Skin epidermis (tissue), 12 donors: ENCODE measurements around the gene DPEP1.
A peak's percentile ranks its signal among the peaks of the same experiment; 100 is the strongest.
"Not testable (repeated sequence)": the region's sequence is repeated elsewhere in the genome, so short reads cannot be mapped to it uniquely, and the experiment has no call there.

ENCODE experiments used
- H3K27ac ChIP-seq, 21 experiments: fragments of 200-600 bp; sonication (generic) in 11 of 21; one replicate each; pipeline ENCODE4 v1.5.0; 2020; ENCODE audit warnings: mild to moderate bottlenecking in 3 of 21, inconsistent platforms in 2 of 21, moderate library complexity in 2 of 21
- H3K4me3 ChIP-seq, 7 experiments: fragments of 200-600 bp; sonication (generic) in 2 of 7; one replicate each; pipeline ENCODE4 v1.5.0; 2020; ENCODE audit warnings: inconsistent platforms in 2 of 7, mild to moderate bottlenecking in 2 of 7, moderate library complexity in 1 of 7

The DPEP1 gene

DNA sequence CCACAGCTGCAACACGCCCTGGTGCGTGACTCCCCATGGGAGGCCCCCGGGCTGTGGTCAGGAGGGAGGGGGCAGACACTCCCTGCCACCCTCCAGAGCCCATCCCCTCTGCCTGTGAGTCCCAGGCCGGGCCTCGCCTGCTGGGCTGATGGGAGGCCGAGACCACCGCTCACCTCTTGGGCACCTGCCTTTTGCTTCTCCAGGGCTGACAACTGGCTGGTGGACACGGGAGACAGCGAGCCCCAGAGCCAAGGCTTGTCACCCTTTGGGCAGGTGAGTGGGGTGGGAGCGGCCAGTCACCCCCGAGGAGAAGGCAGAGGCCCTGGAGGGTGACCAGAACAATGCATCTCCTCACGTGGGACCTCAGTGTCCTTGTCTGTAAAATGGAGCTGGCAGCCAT is 23.2 kb downstream of the DPEP1 start:
- H3K27ac ChIP-seq: no peak overlapping the region
- no peak overlapping the region for H3K4me3 ChIP-seq

DNA sequence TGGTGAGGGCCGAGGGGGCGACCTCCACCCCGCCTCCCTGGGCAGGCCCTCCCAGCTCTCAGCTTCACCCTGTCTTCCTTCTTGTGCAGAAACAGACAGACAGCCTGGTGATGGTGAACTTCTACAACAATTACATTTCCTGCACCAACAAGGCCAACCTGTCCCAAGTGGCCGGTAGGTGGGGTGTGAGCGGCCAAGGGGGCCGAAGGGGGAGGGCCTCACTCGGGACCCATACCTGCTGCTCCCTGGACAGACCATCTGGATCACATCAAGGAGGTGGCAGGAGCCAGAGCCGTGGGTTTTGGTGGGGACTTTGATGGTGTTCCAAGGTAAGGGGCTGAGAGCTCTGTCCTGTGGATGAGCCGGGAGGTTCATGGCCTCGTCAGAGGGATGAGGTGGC is 23.9 kb downstream of the DPEP1 start:
- Histone ChIP-seq H3K27ac (no peak overlapping the region), H3K4me3 (no peak overlapping the region)

DNA sequence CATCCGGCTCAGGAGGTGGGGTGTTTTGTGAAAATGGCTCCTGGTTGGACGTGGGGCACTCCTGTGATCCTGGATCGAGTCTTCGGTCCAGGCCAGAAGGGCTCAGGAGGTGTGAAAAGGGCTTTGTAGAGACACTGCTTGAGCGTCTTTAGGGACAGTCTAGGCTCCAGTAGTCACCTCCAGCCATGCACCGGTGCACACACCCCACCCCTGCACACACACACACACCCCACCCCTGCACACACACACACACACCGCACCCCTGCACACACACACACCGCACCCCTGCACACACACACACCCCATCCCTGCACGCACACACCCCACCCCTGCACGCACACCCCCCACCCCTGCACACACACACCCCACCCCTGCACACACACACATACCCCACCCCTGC is 25.0 kb downstream of the DPEP1 start:
- Histone ChIP-seq H3K27ac (no peak overlapping the region), H3K4me3 (no peak overlapping the region)

DNA sequence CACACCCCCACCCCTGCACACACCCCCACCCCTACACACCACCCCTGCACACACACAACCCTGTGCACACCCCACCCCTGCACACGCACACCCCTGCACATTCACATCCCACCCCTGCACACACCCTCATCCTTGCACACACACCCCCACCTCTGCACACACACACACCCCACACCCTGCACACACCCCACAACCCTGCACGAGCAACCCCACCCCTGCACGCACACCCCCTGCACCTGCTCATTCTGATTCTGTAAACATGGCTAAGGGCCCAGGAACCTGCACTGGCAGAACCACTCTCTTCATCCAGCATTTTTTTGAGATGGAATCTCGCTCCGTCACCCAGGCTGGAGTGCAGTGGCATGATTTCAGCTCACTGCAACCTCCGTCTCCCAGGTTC is 25.9 kb downstream of the DPEP1 start:
- H3K4me3 ChIP-seq: no peak overlapping the region
- H3K27ac ChIP-seq: no peak overlapping the region

DNA sequence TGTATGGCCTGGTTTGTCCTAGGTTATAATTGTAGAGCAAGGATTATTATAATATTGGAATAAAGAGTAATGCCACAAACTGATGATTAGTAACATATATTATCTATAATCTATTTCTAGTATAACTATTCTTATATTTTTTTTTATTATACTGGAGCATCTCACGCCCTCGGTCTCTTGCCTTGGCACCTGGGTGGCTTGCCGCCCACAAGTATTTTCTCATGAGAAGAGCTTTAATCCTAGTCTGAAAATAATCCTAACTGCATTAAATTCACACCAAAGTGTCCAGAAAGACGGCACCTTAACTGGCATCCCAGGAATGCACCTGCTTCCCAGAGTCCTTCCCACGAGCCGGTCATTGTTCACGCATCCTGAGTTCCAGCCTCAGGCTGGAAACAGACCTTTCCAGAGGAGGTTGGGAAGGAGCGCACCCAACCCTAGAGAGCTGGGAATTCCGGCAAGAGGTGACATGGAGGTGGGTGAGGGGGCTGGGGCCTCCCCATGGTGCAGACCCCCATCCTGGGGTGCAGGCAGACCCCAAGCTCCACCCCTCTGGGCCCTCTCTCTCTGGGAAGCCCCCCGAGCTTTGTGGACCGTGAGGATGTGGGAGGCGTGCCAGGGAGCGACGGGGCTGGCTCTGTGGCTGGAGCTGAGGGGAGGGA is 28.1 kb downstream of the DPEP1 start:
- no peak overlapping the region for H3K4me3 ChIP-seq
- no peak overlapping the region for H3K27ac ChIP-seq

DNA sequence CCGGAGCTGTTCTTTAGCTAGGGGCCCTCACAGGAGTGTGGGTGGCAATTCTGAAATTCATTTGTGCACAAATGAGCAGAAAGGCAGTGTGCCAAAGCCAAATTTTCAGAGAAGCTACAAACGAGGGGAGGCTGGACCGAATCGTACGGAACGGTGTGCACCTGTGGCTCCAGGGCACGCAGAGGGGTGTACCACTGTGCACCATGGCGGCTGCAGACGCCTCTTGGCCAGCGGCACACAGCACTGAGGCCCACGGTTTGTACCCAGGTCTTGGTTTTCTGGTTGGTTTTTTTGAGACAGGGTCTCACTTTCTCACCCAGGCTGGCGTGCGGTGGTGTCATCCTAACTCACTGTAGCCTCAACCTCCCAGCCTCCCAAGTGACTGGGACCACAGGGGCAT is 29.1 kb downstream of the DPEP1 start:
- H3K27ac ChIP-seq: no peak overlapping the region
- H3K4me3 ChIP-seq: no peak overlapping the region

DNA sequence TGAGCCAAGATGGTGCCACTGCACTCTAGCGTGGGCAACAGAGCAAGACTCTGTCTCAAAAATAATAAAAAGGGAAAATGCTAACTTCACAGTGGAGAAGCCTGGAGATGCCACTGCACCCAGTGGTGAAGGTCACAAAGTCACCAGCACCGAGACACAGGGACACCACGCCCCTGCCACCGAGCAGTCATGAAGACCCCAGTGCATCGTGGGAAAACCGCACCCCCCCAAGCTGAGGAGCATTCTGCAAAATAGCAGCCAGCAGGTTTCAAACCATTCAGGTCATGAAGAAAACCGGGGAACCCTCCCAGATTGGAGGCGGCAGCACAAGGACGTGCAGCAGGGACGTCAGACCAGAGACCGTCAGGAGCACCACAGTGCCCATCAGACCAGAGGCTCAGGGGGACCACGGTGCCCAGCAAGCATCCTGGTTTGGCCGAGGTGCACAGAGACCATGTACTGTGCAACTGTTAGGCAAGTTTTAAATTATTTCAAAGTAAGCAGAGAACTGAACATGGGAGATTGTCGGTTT is 30.4 kb downstream of the DPEP1 start:
- Histone ChIP-seq H3K27ac (no peak overlapping the region), H3K4me3 (no peak overlapping the region)

DNA sequence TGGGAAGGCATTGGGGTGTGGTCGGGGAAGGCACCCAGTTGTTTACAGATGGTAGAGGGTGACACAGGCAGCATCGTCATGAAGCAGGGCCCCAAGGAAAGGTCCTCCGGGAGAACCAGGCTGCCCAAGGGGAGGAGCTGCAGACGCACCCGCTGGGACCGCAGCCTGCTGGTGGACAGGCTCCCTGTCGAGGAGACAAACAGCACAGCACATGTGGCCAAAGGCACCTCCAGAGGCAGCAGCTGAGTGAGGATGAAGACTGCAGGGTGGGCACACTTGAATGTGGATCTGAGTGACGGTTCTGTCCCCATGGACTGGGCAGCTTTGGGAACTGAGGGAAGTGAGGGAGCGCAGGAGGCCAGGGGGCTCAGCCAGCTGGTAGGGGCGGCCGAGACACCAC is 31.7 kb downstream of the DPEP1 start:
- Histone ChIP-seq H3K4me3 (no peak overlapping the region), H3K27ac (no peak overlapping the region)

DNA sequence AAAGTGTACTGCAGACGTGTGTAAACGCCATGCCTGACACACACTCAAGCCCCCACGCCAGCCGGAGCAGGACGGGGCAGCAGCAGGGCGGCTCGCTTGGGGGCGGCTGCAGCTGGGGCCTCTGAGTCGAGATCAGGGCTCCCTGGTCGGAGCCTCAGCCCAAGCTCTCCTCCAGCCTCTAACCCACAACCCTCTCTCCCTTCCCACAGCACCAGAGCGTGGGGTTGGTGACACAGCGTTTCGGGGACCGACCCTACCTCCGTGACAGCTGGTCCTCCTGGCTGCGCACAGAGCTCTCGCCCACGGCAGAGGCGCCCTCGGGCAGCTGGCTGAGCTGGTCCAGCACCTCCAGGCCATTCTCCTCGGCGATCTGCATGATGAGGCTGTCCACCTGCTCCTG is 32.8 kb downstream of the DPEP1 start:
- Histone ChIP-seq H3K4me3 (no peak overlapping the region), H3K27ac (no peak overlapping the region)

DNA sequence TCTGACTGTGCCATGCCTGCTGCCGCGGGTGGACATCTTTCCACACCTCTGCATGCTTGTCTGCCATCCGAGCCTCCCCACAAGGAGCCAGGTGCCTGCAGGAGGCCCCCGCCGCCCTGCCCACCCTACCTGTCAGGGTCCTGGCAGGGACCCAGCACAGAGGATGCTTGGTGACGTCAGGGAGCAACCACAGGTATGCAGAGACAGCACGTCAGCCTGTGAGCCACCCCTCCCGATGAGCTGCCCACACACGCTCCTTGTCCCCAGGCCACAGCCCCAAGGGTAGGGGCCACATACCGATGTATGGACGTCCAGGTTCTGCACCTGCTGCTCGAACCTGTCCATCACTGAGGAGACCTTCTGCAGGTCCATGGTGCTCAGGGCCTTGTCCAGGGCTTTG is 33.5 kb downstream of the DPEP1 start:
- H3K4me3 ChIP-seq: no peak overlapping the region
- H3K27ac ChIP-seq: no peak overlapping the region

DNA sequence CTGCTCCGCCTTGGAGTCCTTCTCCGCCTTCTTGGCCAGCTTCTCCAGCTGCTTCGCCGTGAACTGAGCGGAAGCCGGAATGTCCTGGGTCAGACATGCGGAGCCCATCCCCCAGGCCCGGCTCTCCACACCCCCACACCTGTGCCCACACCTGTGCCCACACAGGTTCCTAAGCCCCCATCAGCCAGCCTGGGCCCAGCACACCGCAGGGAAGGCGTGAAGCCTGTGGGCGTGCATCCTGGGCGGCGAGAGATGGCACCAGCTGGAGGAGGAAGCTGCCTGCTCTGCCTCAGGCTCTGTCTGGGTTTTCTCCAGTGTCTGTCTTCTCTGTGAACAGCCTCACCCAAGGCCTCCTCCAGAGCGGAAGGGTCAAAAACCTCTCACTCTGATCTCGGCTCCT is 38.1 kb downstream of the DPEP1 start:
- H3K4me3 ChIP-seq: no peak overlapping the region
- no peak overlapping the region for H3K27ac ChIP-seq

DNA sequence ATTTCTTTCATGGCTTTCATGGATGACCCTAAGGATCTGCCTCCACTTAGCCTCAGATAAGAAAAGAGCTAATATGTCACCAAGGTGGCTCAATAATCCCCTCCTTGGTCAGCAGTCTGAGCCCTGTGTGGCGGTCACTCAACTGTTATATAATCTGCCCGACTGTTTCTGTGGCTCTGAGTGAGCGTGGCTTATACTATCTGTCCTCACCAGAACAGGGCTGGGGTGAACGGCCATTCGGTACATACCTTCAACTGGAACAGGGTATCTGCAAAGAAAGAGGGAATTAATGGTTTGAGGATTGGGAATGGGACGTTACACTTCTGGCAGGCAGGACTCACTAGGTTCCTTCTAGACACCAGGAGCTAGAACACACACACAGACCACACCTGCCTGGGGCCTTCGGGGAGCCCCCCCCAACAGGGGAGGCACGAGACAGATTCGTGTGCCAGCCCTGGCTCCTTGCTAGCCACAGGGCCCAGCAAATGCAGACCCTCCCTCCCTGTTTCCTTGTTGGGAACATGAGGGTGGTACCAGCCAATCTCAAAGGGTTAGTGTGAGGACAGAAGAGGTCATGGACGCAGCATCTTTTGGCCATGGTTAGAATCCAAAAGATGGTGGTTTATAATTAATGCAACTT is 40.3 kb downstream of the DPEP1 start:
- Histone ChIP-seq H3K27ac (no peak overlapping the region), H3K4me3 (no peak overlapping the region)

DNA sequence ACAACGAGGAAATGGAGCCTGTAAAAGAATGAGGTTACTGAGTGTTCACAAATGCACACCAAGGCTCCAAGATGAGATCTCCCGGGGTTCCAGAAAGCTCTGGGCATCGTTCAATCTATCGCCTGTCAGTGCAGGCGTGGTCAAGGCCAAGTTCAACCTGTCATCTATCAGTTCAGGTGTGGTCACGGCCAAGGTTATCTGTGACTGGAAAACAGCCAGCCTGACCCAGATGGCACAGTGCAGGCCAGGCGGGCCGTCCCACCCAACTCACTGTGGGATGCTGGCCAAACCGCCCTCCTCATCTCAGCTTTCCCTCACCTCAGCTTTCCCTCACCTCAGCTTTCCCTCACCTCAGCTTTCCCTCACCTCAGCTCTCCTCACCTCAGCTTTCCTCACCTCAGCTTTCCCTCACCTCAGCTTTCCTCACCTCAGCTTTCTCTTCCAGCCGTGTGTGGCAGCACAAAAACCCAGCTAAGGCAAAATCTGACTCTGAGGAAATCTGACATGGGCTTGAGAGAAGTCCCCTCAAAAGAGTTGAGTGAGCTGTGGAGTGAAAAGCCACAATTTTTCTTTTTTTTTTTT is 41.7 kb downstream of the DPEP1 start:
- H3K27ac ChIP-seq: no peak overlapping the region

DNA sequence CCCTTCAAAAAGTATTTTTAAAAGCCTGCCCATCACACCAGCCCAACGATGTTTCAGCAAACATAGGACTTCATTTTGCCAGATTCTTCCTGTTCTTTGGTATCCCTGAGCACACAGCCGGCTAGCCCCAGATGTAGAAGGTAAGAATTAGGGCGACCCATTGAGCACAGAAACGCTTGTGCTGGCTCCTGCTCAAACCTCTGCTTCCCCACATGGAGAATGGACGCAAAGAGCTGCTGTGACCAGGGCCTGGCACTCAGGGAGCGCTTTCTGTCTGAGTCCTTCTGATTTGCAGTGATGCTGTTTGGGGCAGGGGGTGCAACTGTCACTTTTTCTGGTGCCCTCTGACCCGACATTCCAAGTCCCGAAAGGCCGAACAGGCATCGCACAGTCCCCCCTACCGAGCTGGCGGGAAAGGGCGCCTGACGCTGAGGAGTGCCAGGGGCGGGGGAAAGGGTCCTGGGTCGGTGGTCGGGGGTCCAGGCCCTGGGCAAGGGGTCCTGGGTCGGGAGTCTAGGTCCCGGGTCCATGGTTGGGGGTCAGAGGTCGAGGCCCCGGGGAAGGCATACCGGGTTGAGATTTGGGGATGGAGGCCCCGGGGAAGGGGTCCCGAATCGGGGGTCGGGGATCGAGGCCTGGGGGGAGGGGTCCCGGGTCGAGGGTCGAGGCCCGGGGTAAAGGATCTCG is 43.1 kb downstream of the DPEP1 start:
- peak overlapping the region in 20 of 21 experiments; percentile 80 to 94 (median 88) for H3K27ac ChIP-seq

More for the DNA sequence above, 41.7 kb downstream of the DPEP1 start:
- H3K4me3 ChIP-seq: no peak overlapping the region

DNA sequence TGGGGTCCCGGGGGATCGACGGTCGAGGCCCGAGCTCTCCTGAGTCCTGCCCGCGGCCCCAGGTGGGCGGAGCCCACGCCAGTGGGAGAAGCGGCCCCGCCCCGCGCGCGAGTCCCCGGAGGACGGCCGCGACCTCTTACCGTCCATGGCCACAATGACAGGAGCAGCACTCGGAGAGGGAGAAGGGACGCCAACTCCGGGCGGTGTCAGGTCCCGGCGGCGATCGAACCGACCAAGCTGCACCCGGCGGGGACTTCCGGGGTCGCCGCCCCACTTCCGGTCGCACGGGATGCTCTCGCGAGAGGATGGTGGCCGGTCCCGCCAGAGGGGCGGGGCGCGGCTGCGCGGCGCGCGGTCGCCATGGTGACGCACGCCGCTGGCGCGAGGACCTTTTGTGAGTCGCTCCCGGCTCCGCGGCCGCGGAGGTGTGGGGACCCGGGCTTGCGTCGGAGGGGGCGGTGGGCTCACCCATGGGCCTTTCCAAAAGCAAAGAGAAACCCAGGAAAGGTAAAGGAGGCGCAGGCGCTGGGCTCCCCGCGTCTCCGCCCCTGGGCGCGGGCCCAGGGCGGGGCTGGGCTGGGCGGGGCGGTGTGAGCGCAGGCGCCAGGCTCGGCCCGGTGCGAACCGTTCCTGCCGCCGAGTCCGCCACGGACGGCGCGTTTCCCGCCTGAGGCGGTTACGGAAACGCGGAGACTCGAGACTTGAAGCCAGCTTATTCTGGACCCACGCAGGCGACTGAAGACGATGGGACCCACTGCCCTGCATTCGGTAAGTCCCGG is 44.2 kb downstream of the DPEP1 start, which contains the start of the genes CHMP1A and SPATA33:
CHMP1A (minus strand) TSS at position 267 of the 779 bp plus-strand sequence; CDS start at position 147, 120 bp downstream.
SPATA33 (plus strand) TSS at position 395 of the 779 bp plus-strand sequence; CDS start at position 471, 76 bp downstream.
- H3K4me3 ChIP-seq: peak within 1 kb of the TSS; percentile 60 to 99 (median 88)
- peak within 1 kb of the TSS; percentile 80 to 94 (median 88) for H3K27ac ChIP-seq

More for the DNA sequence above, 43.1 kb downstream of the DPEP1 start:
- peak overlapping the region; percentile 60 to 99 (median 88) for H3K4me3 ChIP-seq

DNA sequence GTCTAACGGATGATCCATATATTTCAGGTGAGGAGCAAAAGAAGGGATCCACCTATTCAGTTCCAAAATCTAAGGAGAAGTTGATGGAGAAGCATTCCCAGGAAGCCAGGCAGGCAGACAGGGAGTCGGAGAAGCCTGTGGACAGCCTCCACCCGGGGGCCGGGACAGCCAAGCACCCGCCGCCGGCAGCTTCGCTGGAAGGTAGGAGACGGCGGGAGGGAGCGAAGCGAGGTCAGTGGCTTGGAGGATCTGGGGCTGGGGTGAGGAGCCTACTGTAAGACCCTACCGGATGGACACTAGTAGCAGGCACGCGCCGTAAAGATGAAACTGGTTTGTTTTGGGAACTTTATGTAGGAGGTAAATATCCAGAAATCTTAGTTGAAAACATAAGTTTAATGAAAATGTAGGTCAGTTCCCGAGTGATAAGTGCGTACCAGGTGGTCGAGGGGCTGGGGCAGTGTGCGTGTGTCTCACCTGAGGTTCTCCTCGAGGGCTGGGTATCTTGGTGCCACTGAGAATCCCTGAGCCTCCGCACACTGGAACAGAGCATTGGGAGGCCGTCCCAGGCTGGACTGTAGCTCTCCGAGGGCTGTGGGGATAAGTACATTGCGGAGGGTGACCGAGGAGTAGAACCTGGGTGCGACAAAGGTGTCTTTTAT is 44.9 kb downstream of the DPEP1 start:
- peak overlapping the region in 20 of 21 experiments; percentile 80 to 94 (median 88) for H3K27ac ChIP-seq
- H3K4me3 ChIP-seq: peak overlapping the region; percentile 60 to 99 (median 88)

DNA sequence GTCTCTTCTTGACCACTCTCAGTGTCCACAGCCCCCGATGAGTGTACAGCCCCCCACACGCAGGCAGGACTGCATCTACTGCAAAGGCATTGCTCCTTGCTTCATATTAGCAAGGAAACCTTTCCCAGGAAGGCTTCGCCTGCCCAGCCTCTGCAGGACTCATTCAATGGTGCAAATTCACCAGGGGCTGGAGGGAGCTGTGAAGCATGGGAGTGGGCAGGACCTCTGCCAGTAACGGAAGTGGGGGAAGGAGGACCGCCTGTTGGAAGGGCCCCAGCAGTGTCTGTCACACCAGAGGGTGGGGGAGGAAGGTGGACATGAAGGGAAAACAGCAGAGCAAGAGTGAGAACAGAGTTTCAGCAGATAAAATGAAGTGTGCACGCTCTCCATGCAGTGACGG is 46.7 kb downstream of the DPEP1 start:
- no peak overlapping the region for H3K4me3 ChIP-seq
- H3K27ac ChIP-seq: no peak overlapping the region

DNA sequence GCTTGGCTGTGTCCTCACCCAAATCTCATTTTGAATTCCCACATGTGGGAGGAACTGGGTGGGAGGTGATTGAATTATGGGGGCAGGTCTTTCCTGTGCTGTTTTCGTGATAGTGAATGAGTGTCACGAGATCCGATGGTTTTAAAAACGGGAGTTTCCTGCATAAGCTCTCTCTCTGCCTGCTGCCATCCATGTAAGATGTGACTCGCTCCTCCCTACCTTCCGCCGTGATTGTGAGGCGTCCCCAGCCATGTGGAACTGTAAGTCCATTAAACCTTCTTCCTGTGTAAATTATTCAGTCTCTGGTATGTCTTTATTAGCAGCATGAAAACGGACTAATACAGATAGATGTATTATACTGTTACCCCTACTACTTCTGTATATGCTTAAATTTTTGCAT is 47.8 kb downstream of the DPEP1 start:
- Histone ChIP-seq H3K4me3 (no peak overlapping the region), H3K27ac (no peak overlapping the region)

DNA sequence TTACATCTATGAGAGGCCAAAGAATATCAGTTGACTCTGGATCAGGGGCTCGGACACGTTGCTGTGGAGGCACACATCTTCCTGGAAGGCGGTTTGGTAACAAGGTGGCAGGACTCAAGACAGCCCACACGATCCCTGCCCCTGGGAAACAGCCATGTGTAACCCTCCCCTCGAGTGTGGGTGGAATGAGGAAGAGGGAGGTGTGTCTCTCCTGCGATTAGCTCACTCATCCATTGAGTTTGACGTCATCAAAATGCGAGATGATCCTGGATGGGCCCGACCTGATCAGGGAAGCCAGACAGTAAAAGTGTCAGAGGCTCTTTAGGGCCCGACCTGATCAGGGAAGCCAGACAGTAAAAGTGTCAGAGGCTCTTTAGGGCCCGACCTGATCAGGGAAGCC is 50.8 kb downstream of the DPEP1 start:
- H3K4me3 ChIP-seq: not testable (repeated sequence)

More for the DNA sequence above, 50.8 kb downstream of the DPEP1 start:
- not testable (repeated sequence) for H3K27ac ChIP-seq
